ENCODE results near the gene PRKAA1.

The PRKAA1 gene

GRCh38 chr5:40755407-40756365 is 42.5 kb downstream of the PRKAA1 start, which contains the start of gene TTC33:
TTC33 (minus strand) TSS chr5:40755961; CDS start chr5:40747018, 8,943 bp downstream.
- Histone ChIP-seq H3K27ac (peak within 1 kb of the TSS; percentile 84), H3K9me3 (ENCODE audit: control insufficient read depth, low read length) (no peaks in the 10 kb centered on the region), H3K36me3 (ENCODE audit: control insufficient read depth, insufficient read depth, low read length) (no peaks in the 10 kb centered on the region), H2AFZ (peak within 1 kb of the TSS; percentile 86), H3K4me1 (no peaks in the 10 kb centered on the region), H3K79me2 (peaks cover 27% of the 10 kb centered on the region), H3K9ac (peak within 1 kb of the TSS; percentile 89), H3K4me2 (ENCODE audit: low read length) (peak within 1 kb of the TSS; percentile 73), H3K4me3 (ENCODE audit: low read depth, low read length) (peak within 1 kb of the TSS; percentile 95), H3K27me3 (ENCODE audit: control insufficient read depth, insufficient read depth, low read length) (no peaks in the 10 kb centered on the region)
- TF ChIP-seq CTCF (IDR thresholded peaks at IDR 0.05) = peak; percentile 82

GRCh38 chr5:40755093-40755406 is 43.1 kb downstream of the PRKAA1 start:
- Histone ChIP-seq H3K4me2 (ENCODE audit: low read length) (peak overlapping the region; percentile 73), H3K9ac (no peak overlapping the region), H3K79me2 (peaks cover 33% of the 10 kb centered on the region), H3K4me3 (ENCODE audit: low read depth, low read length) (peak overlapping the region; percentile 95), H3K4me1 (no peaks in the 10 kb centered on the region), H3K27me3 (ENCODE audit: control insufficient read depth, insufficient read depth, low read length) (no peaks in the 10 kb centered on the region), H3K36me3 (ENCODE audit: control insufficient read depth, insufficient read depth, low read length) (no peaks in the 10 kb centered on the region), H3K9me3 (ENCODE audit: control insufficient read depth, low read length) (no peaks in the 10 kb centered on the region), H2AFZ (peak overlapping the region; percentile 86), H3K27ac (peak overlapping the region; percentile 84)
- peak; percentile 65 for TF ChIP-seq CTCF (IDR thresholded peaks at IDR 0.05)

GRCh38 chr5:40754381-40755092 is 43.6 kb downstream of the PRKAA1 start:
- H3K4me1 ChIP-seq = no peaks in the 10 kb centered on the region
- peak overlapping the region; percentile 73 for H3K4me2 ChIP-seq (ENCODE audit: low read length)
- peaks cover 37% of the 10 kb centered on the region for H3K79me2 ChIP-seq
- H2AFZ ChIP-seq = peak overlapping the region; percentile 86
- no peak for TF ChIP-seq CTCF (IDR thresholded peaks at IDR 0.05)
- no peaks in the 10 kb centered on the region for H3K9me3 ChIP-seq (ENCODE audit: control insufficient read depth, low read length)
- H3K27me3 ChIP-seq (ENCODE audit: control insufficient read depth, insufficient read depth, low read length) = no peaks in the 10 kb centered on the region
- peak overlapping the region; percentile 84 for H3K27ac ChIP-seq
- H3K9ac ChIP-seq = no peak overlapping the region
- H3K4me3 ChIP-seq (ENCODE audit: low read depth, low read length) = peak overlapping the region; percentile 95
- H3K36me3 ChIP-seq (ENCODE audit: control insufficient read depth, insufficient read depth, low read length) = no peaks in the 10 kb centered on the region

GRCh38 chr5:40746703-40747102 is 51.5 kb downstream of the PRKAA1 start:
- Histone ChIP-seq H3K36me3 (ENCODE audit: control insufficient read depth, insufficient read depth, low read length) (no peaks in the 10 kb centered on the region), H3K4me1 (no peaks in the 10 kb centered on the region), H3K9ac (no peak overlapping the region), H3K79me2 (peaks cover 57% of the 10 kb centered on the region), H3K4me2 (ENCODE audit: low read length) (no peak overlapping the region), H3K27me3 (ENCODE audit: control insufficient read depth, insufficient read depth, low read length) (no peaks in the 10 kb centered on the region), H3K9me3 (ENCODE audit: control insufficient read depth, low read length) (no peaks in the 10 kb centered on the region), H2AFZ (no peak overlapping the region), H3K4me3 (ENCODE audit: low read depth, low read length) (no peak overlapping the region), H3K27ac (no peak overlapping the region)
- TF ChIP-seq CTCF (IDR thresholded peaks at IDR 0.05) = no peak
